Measurements from ENCODE around the gene TMEM179. TPM values are rescaled to one million over a fixed set of nuclear protein-coding genes. Genes with fewer than 3 reads are reported as not detected.
"Not testable (repeated sequence)": the region's sequence is repeated elsewhere in the genome, so short reads cannot be mapped to it uniquely, and the experiment has no call there.

TMEM179 gene
- total RNA-seq, 1 experiment from 2014 or later: not detected

- no peak overlapping the region for H3K4me3 Mint-ChIP-seq (ENCODE audit: unreplicated experiment)
- no peak overlapping the region for H3K27ac Mint-ChIP-seq (ENCODE audit: unreplicated experiment)
These were observed 23.6 kb downstream of the TMEM179 start for GRCh38 chr14:104580961-104581360.

GRCh38 chr14:104579939-104580338 lies 24.6 kb downstream of the TMEM179 start:
- H3K27me3 ChIP-seq (replicated peaks; ENCODE audit: control insufficient read depth, insufficient read depth, low read length); H3K4me3 ChIP-seq (ENCODE audit: low read depth, low read length); H3K27me3 Mint-ChIP-seq (ENCODE audit: insufficient read depth, unreplicated experiment); H3K9me3 Mint-ChIP-seq (ENCODE audit: unreplicated experiment); H3K36me3 ChIP-seq (ENCODE audit: control insufficient read depth, insufficient read depth, low read length); intact Hi-C loops (cut with micrococcal nuclease; ENCODE audit: unreplicated experiment); H3K36me3 Mint-ChIP-seq (ENCODE audit: insufficient read depth, unreplicated experiment); DNase-seq; CTCF ChIA-PET; H3K4me3 Mint-ChIP-seq (ENCODE audit: unreplicated experiment); BruUV-seq (replicated peaks); H3K27ac Mint-ChIP-seq (ENCODE audit: unreplicated experiment); H3K4me1 Mint-ChIP-seq (ENCODE audit: low read depth, unreplicated experiment); POLR2A ChIA-PET; H3K9me3 ChIP-seq: not testable (repeated sequence)
- H3K4me1 ChIP-seq: peaks cover 38% of the 10 kb centered on the region

More at GRCh38 chr14:104580961-104581360, 23.6 kb downstream of the TMEM179 start:
- no TSS peak for BruUV-seq (replicated peaks)
- Mint-ChIP-seq H3K9me3 (ENCODE audit: unreplicated experiment) (no peaks in the 10 kb centered on the region), H3K4me1 (ENCODE audit: low read depth, unreplicated experiment) (peaks cover 8% of the 10 kb centered on the region), H3K27me3 (ENCODE audit: insufficient read depth, unreplicated experiment) (peaks cover 3% of the 10 kb centered on the region), H3K36me3 (ENCODE audit: insufficient read depth, unreplicated experiment) (no peaks in the 10 kb centered on the region)
- no peak for DNase-seq
- TF ChIP-seq CTCF (IDR thresholded peaks at IDR 0.05; ENCODE audit: insufficient read depth in 1 of 2, low read depth in 1 of 2, low read length in 1 of 2, severe bottlenecking in 1 of 2, unreplicated experiment in 1 of 2): no peak
- H3K9me3 ChIP-seq: no peaks in the 10 kb centered on the region
- ChIA-PET CTCF (no interaction called here), POLR2A (no interaction called here)
- no peaks in the 10 kb centered on the region for H3K27me3 ChIP-seq (replicated peaks; ENCODE audit: control insufficient read depth, insufficient read depth, low read length)
- H3K4me1 ChIP-seq: peaks cover 38% of the 10 kb centered on the region
- H3K4me3 ChIP-seq (ENCODE audit: low read depth, low read length): no peak overlapping the region
- intact Hi-C loops (cut with micrococcal nuclease; ENCODE audit: unreplicated experiment): no loop called here
- H3K36me3 ChIP-seq (ENCODE audit: control insufficient read depth, insufficient read depth, low read length): no peaks in the 10 kb centered on the region

GRCh38 chr14:104579507-104579906 lies 25.1 kb downstream of the TMEM179 start, which contains the start of gene C14orf180:
TSS of gene C14orf180 (plus strand) at chr14:104579764. CDS start at chr14:104586431, 6,667 bp downstream.
- Histone ChIP-seq H3K4me1 (peaks cover 38% of the 10 kb centered on the region), H3K36me3 (ENCODE audit: control insufficient read depth, insufficient read depth, low read length) (no peaks in the 10 kb centered on the region), H3K9me3 (no peaks in the 10 kb centered on the region), H3K27me3 (replicated peaks; ENCODE audit: control insufficient read depth, insufficient read depth, low read length) (no peaks in the 10 kb centered on the region), H3K4me3 (ENCODE audit: low read depth, low read length) (no peak within 1 kb of the TSS)
- H3K4me1 Mint-ChIP-seq (ENCODE audit: low read depth, unreplicated experiment): peaks cover 8% of the 10 kb centered on the region
- ChIA-PET CTCF (no interaction called here), POLR2A (no interaction called here)
- no peak within 1 kb of the TSS for H3K27ac Mint-ChIP-seq (ENCODE audit: unreplicated experiment)
- DNase-seq: no peak
- H3K27me3 Mint-ChIP-seq (ENCODE audit: insufficient read depth, unreplicated experiment): no peaks in the 10 kb centered on the region
- intact Hi-C loops (cut with micrococcal nuclease; ENCODE audit: unreplicated experiment): no loop called here
- H3K4me3 Mint-ChIP-seq (ENCODE audit: unreplicated experiment): no peak within 1 kb of the TSS
- BruUV-seq (replicated peaks): no TSS peak
- H3K36me3 Mint-ChIP-seq (ENCODE audit: insufficient read depth, unreplicated experiment): no peaks in the 10 kb centered on the region
- no peaks in the 10 kb centered on the region for H3K9me3 Mint-ChIP-seq (ENCODE audit: unreplicated experiment)
- TF ChIP-seq CTCF (IDR thresholded peaks at IDR 0.05; ENCODE audit: insufficient read depth in 1 of 2, low read depth in 1 of 2, low read length in 1 of 2, severe bottlenecking in 1 of 2, unreplicated experiment in 1 of 2): no peak

- Mint-ChIP-seq H3K9me3 (ENCODE audit: unreplicated experiment) (no peaks in the 10 kb centered on the region), H3K27me3 (ENCODE audit: insufficient read depth, unreplicated experiment) (no peaks in the 10 kb centered on the region), H3K4me3 (ENCODE audit: unreplicated experiment) (no peak overlapping the region), H3K4me1 (ENCODE audit: low read depth, unreplicated experiment) (peaks cover 1% of the 10 kb centered on the region), H3K27ac (ENCODE audit: unreplicated experiment) (no peak overlapping the region), H3K36me3 (ENCODE audit: insufficient read depth, unreplicated experiment) (no peaks in the 10 kb centered on the region)
- no TSS peak for BruUV-seq (replicated peaks)
- Histone ChIP-seq H3K36me3 (ENCODE audit: control insufficient read depth, insufficient read depth, low read length) (no peaks in the 10 kb centered on the region), H3K27me3 (replicated peaks; ENCODE audit: control insufficient read depth, insufficient read depth, low read length) (no peaks in the 10 kb centered on the region), H3K4me3 (ENCODE audit: low read depth, low read length) (no peak overlapping the region), H3K4me1 (peaks cover 28% of the 10 kb centered on the region), H3K9me3 (no peaks in the 10 kb centered on the region)
- intact Hi-C loops (cut with micrococcal nuclease; ENCODE audit: unreplicated experiment): no loop called here
- ChIA-PET POLR2A (no interaction called here), CTCF (no interaction called here)
- no peak for DNase-seq
- TF ChIP-seq CTCF (IDR thresholded peaks at IDR 0.05; ENCODE audit: insufficient read depth in 1 of 2, low read depth in 1 of 2, low read length in 1 of 2, severe bottlenecking in 1 of 2, unreplicated experiment in 1 of 2): no peak
These were observed 26.3 kb downstream of the TMEM179 start for GRCh38 chr14:104578321-104578720.

Data from Caco-2 (cell line).